Measurements from ENCODE around the gene KAZN. TPM values are rescaled to one million over a fixed set of nuclear protein-coding genes. Genes with fewer than 3 reads are reported as not detected.

KAZN gene
- total and polyA plus RNA-seq, 8 donors = 11.1 to 37.5 (median 30.2) TPM

GRCh38 chr1:14986168-14986567, 387.7 kb downstream of the KAZN start:
- DNase-seq (no peak), ATAC-seq (no peak)
- Histone ChIP-seq H3K27me3 (no peaks in the 10 kb centered on the region), H3K9me3 (no peaks in the 10 kb centered on the region), H3K27ac (no peak overlapping the region), H3K36me3 (no peaks in the 10 kb centered on the region), H3K4me1 (no peaks in the 10 kb centered on the region), H3K4me3 (no peak overlapping the region)
- intact Hi-C loops (cut with DNase I) = no loop called here
- TF ChIP-seq CTCF (IDR thresholded peaks at IDR 0.05) = no peak

GRCh38 chr1:14987829-14988603, 389.5 kb downstream of the KAZN start:
- Histone ChIP-seq H3K9me3 (no peaks in the 10 kb centered on the region), H3K4me3 (no peak overlapping the region), H3K27ac (no peak overlapping the region), H3K36me3 (no peaks in the 10 kb centered on the region), H3K27me3 (no peaks in the 10 kb centered on the region), H3K4me1 (no peaks in the 10 kb centered on the region)
- DNase-seq = peak in 1 of 4 donors; percentile 55
- TF ChIP-seq CTCF (IDR thresholded peaks at IDR 0.05) = no peak
- intact Hi-C loops (cut with DNase I) = no loop called here
- no peak for ATAC-seq

GRCh38 chr1:14988636-14989035, 390.2 kb downstream of the KAZN start:
- ATAC-seq = no peak
- Histone ChIP-seq H3K9me3 (no peaks in the 10 kb centered on the region), H3K4me3 (no peak overlapping the region), H3K36me3 (no peaks in the 10 kb centered on the region), H3K4me1 (no peaks in the 10 kb centered on the region), H3K27ac (no peak overlapping the region), H3K27me3 (no peaks in the 10 kb centered on the region)
- intact Hi-C loops (cut with DNase I) = no loop called here
- DNase-seq = peak in 1 of 4 donors; percentile 67
- TF ChIP-seq CTCF (IDR thresholded peaks at IDR 0.05) = no peak

- TF ChIP-seq CTCF (IDR thresholded peaks at IDR 0.05) = no peak
Measured at GRCh38 chr1:14989931-14990728, 391.6 kb downstream of the KAZN start.

GRCh38 chr1:14993414-14993813, 394.9 kb downstream of the KAZN start:
- intact Hi-C loops (cut with DNase I) = no loop called here
- Histone ChIP-seq H3K36me3 (no peaks in the 10 kb centered on the region), H3K27ac (no peak overlapping the region), H3K4me1 (peaks cover 0 to 22% of the 10 kb centered on the region in 2 donors), H3K4me3 (no peak overlapping the region), H3K9me3 (no peaks in the 10 kb centered on the region), H3K27me3 (no peaks in the 10 kb centered on the region)
- TF ChIP-seq CTCF (IDR thresholded peaks at IDR 0.05) = no peak
- DNase-seq (peak in 1 of 4 donors; percentile 45), ATAC-seq (no peak)

More at GRCh38 chr1:14989931-14990728, 391.6 kb downstream of the KAZN start:
- H3K27ac ChIP-seq = no peak overlapping the region
- H3K4me1 ChIP-seq = no peaks in the 10 kb centered on the region
- intact Hi-C loops (cut with DNase I) = no loop called here
- H3K36me3 ChIP-seq = no peaks in the 10 kb centered on the region
- ATAC-seq = no peak
- H3K4me3 ChIP-seq = no peak overlapping the region
- no peaks in the 10 kb centered on the region for H3K27me3 ChIP-seq
- H3K9me3 ChIP-seq = no peaks in the 10 kb centered on the region
- DNase-seq = peak in 1 of 4 donors; percentile 25

All from left lung (tissue), 10 donors.